Body of pancreas (tissue), 4 donors: Measurements from ENCODE around the gene TRIM40. TPM values are rescaled to one million over a fixed set of nuclear protein-coding genes. Genes with fewer than 3 reads are reported as not detected.

Experiments
- ATAC-seq: fragments of 150-250 bp; one replicate; pipeline ENCODE4 v1.9.1; 2016
- DNase-seq, 4 donors: peaks; one replicate each; pipeline ENCODE4 v3.0.0-alpha.2; 2019
- H3K27ac ChIP-seq, 4 donors: fragments of 200-600 bp; sonication (generic); 1 replicate in 3 of 4; 2 replicates in 1 of 4; pipeline versions ENCODE4 v1.5.1 to v1.6.1; 2016 to 2019; ENCODE audit warnings: mild to moderate bottlenecking in 1 of 4, mixed read lengths in 1 of 4, moderate library complexity in 1 of 4
- H3K27me3 ChIP-seq, 2 donors: fragments of 200-600 bp; sonication (generic); one replicate each; pipeline ENCODE4 v1.6.0; 2016; ENCODE audit warnings: mild to moderate bottlenecking in 1 of 2
- H3K36me3 ChIP-seq, 2 donors: fragments of 200-600 bp; sonication (generic); replicated peaks in 1 of 2; 2 replicates each; pipeline ENCODE4 v1.5.1; 2016; ENCODE audit warnings: low read depth in 2 of 2; ENCODE audit not compliant: insufficient read depth in 1 of 2
- H3K4me1 ChIP-seq: fragments of 200-600 bp; sonication (generic); one replicate; pipeline ENCODE4 v1.6.0; 2016
- H3K4me3 ChIP-seq, 2 donors: fragments of 200-600 bp; sonication (generic); 1 replicate in 1 of 2; 2 replicates in 1 of 2; pipeline ENCODE4 v1.5.1; 2016 to 2019
- H3K9me3 ChIP-seq, 3 donors: fragments of 200-600 bp; sonication (generic); 1 replicate in 2 of 3; 2 replicates in 1 of 3; pipeline ENCODE4 v1.5.1; 2016
- POLR2A ChIP-seq, 3 donors: fragments of 450-650 bp; IDR thresholded peaks; one replicate each; pipeline ENCODE4 v1.6.1; 2016; ENCODE audit warnings: antibody characterized with exemption in 3 of 3, mild to moderate bottlenecking in 2 of 3
- WGBS, 2 donors: methylation state at CpG; one replicate each; pipeline ENCODE4 v1.1.5; 2017; 5-methylcytosine and 5-hydroxymethylcytosine counted together
- intact Hi-C: fragments of 100-400 bp; cut with DNase I; formaldehyde crosslinking; loops from one replicate; pipeline ENCODE4 v1.15.1; 2023
- small RNA-seq: library from RNA; depleted of rRNA; stranded (forward); fragments of <200 nt; gene quantifications from one replicate; pipeline ENCODE3, GENCODE V24; 2016
- total RNA-seq, 2 donors: library from RNA; depleted of rRNA; stranded (reverse); fragments of >200 nt; gene quantifications; one replicate each; pipeline ENCODE4 v1.1.0, GENCODE V29; 2016
- TF ChIP-seq, protein P1 (sequence below), 7 experiments: fragments of 450-650 bp in 4 of 7; fragments of 200-600 bp in 3 of 7; sonication (generic) in 3 of 7; IDR thresholded peaks; one replicate each; pipeline ENCODE4 v1.5.1; 2016 to 2019; ENCODE audit warnings: antibody characterized with exemption in 7 of 7

TRIM40 gene
- total RNA-seq, 2 donors from 2014 or later = not detected

DNA sequence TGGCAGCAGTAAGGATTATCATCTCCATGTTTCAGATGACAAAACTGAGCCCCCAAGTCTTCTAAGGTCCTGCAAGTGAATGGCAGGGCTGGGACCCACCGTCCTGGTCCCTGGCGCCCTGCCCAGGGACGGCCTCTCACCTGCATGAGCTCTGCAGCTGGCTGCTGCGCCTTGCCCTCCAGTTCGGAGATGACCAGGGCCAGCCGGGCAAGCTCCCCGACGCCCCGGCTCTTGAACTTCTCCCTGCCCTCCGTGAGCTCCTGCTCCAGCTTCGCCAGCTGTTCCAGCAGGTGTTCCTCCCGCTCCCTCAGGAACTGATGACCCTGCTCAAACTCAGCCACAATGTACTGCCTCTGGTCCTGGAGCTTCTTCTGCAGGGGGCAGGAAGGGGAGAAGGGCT, 60.4 kb downstream of the TRIM40 start:
- Histone ChIP-seq H3K27me3 (no peaks in the 10 kb centered on the region), H3K4me3 (no peak overlapping the region), H3K9me3 (no peaks in the 10 kb centered on the region), H3K36me3 (peaks cover 9 to 27% of the 10 kb centered on the region in 2 donors), H3K4me1 (no peaks in the 10 kb centered on the region), H3K27ac (no peak overlapping the region)
- WGBS, 2 donors = 95 to 100% methylated on average over 2 to 12 of the region's 12 CpGs
- TF ChIP-seq, protein P1, sequence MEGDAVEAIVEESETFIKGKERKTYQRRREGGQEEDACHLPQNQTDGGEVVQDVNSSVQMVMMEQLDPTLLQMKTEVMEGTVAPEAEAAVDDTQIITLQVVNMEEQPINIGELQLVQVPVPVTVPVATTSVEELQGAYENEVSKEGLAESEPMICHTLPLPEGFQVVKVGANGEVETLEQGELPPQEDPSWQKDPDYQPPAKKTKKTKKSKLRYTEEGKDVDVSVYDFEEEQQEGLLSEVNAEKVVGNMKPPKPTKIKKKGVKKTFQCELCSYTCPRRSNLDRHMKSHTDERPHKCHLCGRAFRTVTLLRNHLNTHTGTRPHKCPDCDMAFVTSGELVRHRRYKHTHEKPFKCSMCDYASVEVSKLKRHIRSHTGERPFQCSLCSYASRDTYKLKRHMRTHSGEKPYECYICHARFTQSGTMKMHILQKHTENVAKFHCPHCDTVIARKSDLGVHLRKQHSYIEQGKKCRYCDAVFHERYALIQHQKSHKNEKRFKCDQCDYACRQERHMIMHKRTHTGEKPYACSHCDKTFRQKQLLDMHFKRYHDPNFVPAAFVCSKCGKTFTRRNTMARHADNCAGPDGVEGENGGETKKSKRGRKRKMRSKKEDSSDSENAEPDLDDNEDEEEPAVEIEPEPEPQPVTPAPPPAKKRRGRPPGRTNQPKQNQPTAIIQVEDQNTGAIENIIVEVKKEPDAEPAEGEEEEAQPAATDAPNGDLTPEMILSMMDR (IDR thresholded peaks at IDR 0.05) = no peak
- no peak for TF ChIP-seq POLR2A (IDR thresholded peaks at IDR 0.05)
- no peak for DNase-seq
- ATAC-seq = no peak
- intact Hi-C loops = no loop called here

Small RNAs within 50 kb of the gene (small RNA-seq; reads per million reads assigned to genes)
- gene RF00554 = not detected

Other genes starting within 250 kb of the TRIM40 start
- gene HLA-A, start 193.6 kb upstream of the TRIM40 start, total RNA-seq = 100 to 1,000 TPM; 104 to 281 TPM
- gene POLR1H, start 74.9 kb upstream of the TRIM40 start, total RNA-seq = 10 to 100 TPM in 1 of 2 donors, 1 to 10 TPM in 1; 7.6 to 18.7 TPM
- 10 to 100 TPM; 18.9 to 34.3 TPM for gene PPP1R11, start 68.9 kb upstream of the TRIM40 start, total RNA-seq
- gene RNF39, start 60.4 kb upstream of the TRIM40 start, total RNA-seq = 1 to 10 TPM in 1 of 2 donors, not detected in 1; 1.6 TPM
- under 1 TPM in 1 of 2 donors, not detected in 1; 0.26 TPM for gene TRIM31, start 23.1 kb upstream of the TRIM40 start, total RNA-seq
- gene TRIM10, start 25.1 kb downstream of the TRIM40 start, total RNA-seq = not detected
- under 1 TPM in 1 of 2 donors, not detected in 1; 0.52 TPM for gene TRIM15, start 27.4 kb downstream of the TRIM40 start, total RNA-seq
- gene TRIM26, start 77.3 kb downstream of the TRIM40 start, total RNA-seq = 10 to 100 TPM; 31.9 to 66.6 TPM
- gene TRIM39, start 190.8 kb downstream of the TRIM40 start, total RNA-seq = 10 to 100 TPM in 1 of 2 donors, 1 to 10 TPM in 1; 7.5 to 15.8 TPM
- 10 to 100 TPM; 52.1 to 77.6 TPM for gene RPP21, start 209.0 kb downstream of the TRIM40 start, total RNA-seq